ENCODE results near the gene PHACTR3.

GRCh38 chr20:59678951-59679350 is 74.6 kb downstream of the PHACTR3 start:
- TF ChIP-seq CTCF (IDR thresholded peaks at IDR 0.05; ENCODE audit: low read length) = no peak
- no peak for TF ChIP-seq EZH2 (IDR thresholded peaks at IDR 0.05; ENCODE audit: borderline replicate concordance, low read length)

Measured in OCI-LY1 (cell line).